Aorta (tissue), 5 donors: ENCODE data around the gene POLR3K. TPM values are rescaled to one million over a fixed set of nuclear protein-coding genes. Genes with fewer than 3 reads are reported as not detected.

Experiments used
- ATAC-seq: fragments of 200-7000 bp; cut with Tn5 transposase; one replicate; pipeline ENCODE4 v1.9.1; 2022; ENCODE audit warnings: moderate library complexity; ENCODE audit not compliant: low FRiP score
- DNase-seq, 2 donors: peaks; one replicate each; pipeline ENCODE4 v3.0.0-alpha.2; 2020
- H3K27ac ChIP-seq, 2 donors: one replicate each; pipeline ENCODE4 v1.5.1; 2013; ENCODE audit warnings: low read length in 2 of 2, mild to moderate bottlenecking in 2 of 2, moderate library complexity in 2 of 2, control low read depth in 1 of 2, inconsistent platforms in 1 of 2, low read depth in 1 of 2
- H3K27me3 ChIP-seq, 2 donors: one replicate each; pipeline ENCODE4 v1.6.1; 2013; ENCODE audit warnings: control low read depth in 1 of 2, low read length in 1 of 2, mild to moderate bottlenecking in 1 of 2, moderate library complexity in 1 of 2; ENCODE audit not compliant: insufficient read depth in 2 of 2, control insufficient read depth in 1 of 2
- H3K36me3 ChIP-seq, 2 donors: one replicate each; pipeline ENCODE4 v1.6.1; 2013; ENCODE audit warnings: control low read depth in 1 of 2, low read length in 1 of 2, mild to moderate bottlenecking in 1 of 2; ENCODE audit not compliant: insufficient read depth in 2 of 2, control insufficient read depth in 1 of 2
- H3K4me1 ChIP-seq, 2 donors: one replicate each; pipeline ENCODE4 v1.6.1; 2013; ENCODE audit warnings: low read length in 2 of 2, control low read depth in 1 of 2, mild to moderate bottlenecking in 1 of 2, moderate library complexity in 1 of 2; ENCODE audit not compliant: insufficient read depth in 2 of 2, control insufficient read depth in 1 of 2
- H3K4me3 ChIP-seq, 2 donors: one replicate each; pipeline ENCODE4 v1.5.1; 2013; ENCODE audit warnings: low read length in 2 of 2, control low read depth in 1 of 2, mild to moderate bottlenecking in 1 of 2
- H3K9me3 ChIP-seq: one replicate; pipeline ENCODE4 v1.6.1; 2013; ENCODE audit warnings: mild to moderate bottlenecking, low read length; ENCODE audit not compliant: control insufficient read depth
- WGBS, 2 donors: extraction: QIAGEN DNeasy Blood & Tissue Kit; methylation state at CpG; one replicate each; pipeline ENCODE4 v1.1.7; 2013; 5-methylcytosine and 5-hydroxymethylcytosine counted together
- intact Hi-C, 2 donors: fragments of 100-400 bp; cut with DNase I; formaldehyde crosslinking; loops; one replicate each; pipeline versions ENCODE4 v1.14.2 to v1.15.0; 2022
- polyA plus RNA-seq, 2 donors: library from polyadenylated mRNA; stranded (reverse); fragments of 200-250 nt; gene quantifications; one replicate each; pipeline ENCODE4 v1.2.3, GENCODE V29; 2013
- total RNA-seq, 2 donors: library from RNA; stranded (reverse); fragmentation: NEBNext Ultra II Directional; extraction: Animal tissue kit (Norgen Biotek cat#: 25700); gene quantifications; one replicate each; pipeline ENCODE4 v1.2.1, GENCODE V29; 2021
- donor health status: healthy with polysubstance abuse.
- donor health status: Bipolar disorder and iron deficiency.
- donor health status: DM: no; HTN: no; CAD: no.
- donor health status: DM: no; HTN: no; CAD: no.
- donor health status: DM: yes; HTN: yes; CAD: no.

POLR3K gene
- total and polyA plus RNA-seq, 4 donors, result 6.0 to 10.9 (median 7.3) TPM

DNA sequence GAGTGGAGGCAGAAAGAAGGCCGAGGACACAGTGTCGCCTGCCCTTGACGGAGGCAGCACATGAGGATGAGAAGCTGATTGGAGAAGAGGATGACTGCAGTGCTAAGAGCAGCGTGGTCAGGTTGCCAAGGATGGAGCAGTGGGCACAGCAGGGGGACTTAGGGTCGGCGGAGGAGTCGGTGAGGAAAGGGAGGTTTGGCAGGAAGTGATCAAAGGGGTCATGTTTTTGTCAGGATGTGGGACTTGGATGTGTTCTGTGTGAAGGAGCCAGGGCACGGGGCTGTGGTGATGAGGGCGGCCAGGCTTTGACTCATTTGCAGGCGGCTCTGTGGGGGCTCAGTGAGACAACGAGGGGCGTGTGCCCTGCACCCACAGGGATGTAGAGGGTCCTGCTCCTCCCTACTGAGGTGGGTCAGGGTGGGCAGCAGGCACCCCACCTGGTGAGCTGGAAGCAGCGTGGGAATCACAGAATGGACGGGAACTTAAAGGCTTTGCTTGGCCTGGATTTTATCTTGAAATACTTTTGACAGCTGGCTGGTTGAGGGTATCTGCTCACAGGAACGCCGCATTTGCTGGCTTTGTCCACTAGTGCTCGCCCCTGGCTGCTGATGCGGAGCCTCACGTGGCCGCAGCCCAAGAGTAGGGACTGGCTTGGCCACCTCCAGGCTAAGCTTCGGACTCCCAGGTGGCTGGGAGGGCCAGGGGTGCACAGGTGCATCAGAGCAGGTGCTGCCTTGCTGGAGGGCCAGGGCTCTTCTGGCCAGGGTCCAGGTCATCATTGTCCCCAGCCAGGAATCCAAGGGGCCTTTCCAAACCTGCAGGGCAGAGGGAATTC is 30.6 kb upstream of the POLR3K start:
- Histone ChIP-seq H3K27me3 (no peaks in the 10 kb centered on the region), H3K4me1 (no peaks in the 10 kb centered on the region), H3K36me3 (peaks cover 0 to 4% of the 10 kb centered on the region in 2 donors), H3K9me3 (no peaks in the 10 kb centered on the region), H3K27ac (peak overlapping the region; percentile 10 to 68), H3K4me3 (no peak overlapping the region)
- intact Hi-C loops, result no loop called here
- DNase-seq (no peak), ATAC-seq (peak; percentile 49)
- WGBS, 2 donors, result 8 to 11% methylated on average over 21 of the region's 21 CpGs

DNA sequence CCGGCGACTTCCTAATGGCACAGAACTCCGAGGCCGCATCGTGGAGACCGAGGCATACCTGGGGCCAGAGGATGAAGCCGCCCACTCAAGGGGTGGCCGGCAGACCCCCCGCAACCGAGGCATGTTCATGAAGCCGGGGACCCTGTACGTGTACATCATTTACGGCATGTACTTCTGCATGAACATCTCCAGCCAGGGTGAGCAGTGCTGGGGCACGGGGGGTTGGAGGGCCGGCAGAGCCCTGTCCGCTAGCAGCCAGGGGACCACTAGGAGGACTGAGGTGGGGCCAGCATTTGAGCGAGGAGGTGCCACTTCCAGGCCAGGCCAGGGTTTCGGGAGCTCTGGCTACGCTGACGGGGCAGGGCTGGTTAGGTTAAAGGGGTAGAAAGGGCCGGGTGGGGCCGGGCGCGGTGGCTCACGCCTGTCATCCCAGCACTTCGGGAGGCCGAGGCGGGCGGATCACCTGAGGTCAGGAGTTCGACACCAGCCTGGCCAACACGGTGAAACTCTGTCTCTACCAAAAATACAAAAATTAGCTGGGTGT is 29.7 kb upstream of the POLR3K start:
- DNase-seq (no peak), ATAC-seq (no peak)
- no peaks in the 10 kb centered on the region for H3K4me1 ChIP-seq
- peak overlapping the region in 1 of 2 donors; percentile 4 for H3K27ac ChIP-seq
- no peaks in the 10 kb centered on the region for H3K27me3 ChIP-seq
- peaks cover 0 to 4% of the 10 kb centered on the region in 2 donors for H3K36me3 ChIP-seq
- intact Hi-C loops, result no loop called here
- WGBS, 2 donors, result 95% methylated on average over 30 to 31 of the region's 31 CpGs
- H3K4me3 ChIP-seq, result no peak overlapping the region
- no peaks in the 10 kb centered on the region for H3K9me3 ChIP-seq

DNA sequence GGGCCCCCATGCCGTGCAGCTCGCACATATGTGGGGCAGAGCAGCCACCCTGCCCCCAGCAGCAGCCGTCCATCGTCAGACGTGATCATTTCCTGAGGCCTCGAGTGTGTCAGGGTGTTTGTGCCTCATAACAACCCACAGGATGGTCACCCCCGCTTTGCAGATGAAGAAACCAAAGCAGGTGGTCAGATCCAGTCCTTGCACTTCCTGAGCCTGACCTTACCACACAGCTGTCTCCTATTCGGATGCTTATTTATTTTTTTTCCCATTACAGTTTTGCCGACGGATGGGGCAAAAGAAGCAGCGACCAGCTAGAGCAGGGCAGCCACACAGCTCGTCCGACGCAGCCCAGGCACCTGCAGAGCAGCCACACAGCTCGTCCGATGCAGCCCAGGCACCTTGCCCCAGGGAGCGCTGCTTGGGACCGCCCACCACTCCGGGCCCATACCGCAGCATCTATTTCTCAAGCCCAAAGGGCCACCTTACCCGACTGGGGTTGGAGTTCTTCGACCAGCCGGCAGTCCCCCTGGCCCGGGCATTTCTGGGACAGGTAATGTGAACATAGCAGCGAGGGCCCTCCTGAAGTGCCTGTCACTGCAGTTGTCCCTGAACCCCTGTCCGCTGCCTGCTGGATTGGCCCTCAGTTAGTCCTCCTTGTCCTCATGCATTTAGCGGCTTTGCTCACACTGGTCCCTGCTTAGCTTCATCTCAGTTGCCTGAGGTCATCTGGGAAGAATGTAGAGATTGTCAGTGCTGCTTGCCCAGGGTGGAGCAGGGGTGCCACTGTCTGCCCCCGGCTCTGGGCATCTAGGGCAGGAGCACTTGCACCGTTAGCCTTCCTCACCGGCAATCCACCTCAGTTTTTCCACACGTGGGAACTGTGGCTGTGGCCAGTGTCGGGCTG is 26.0 kb upstream of the POLR3K start:
- intact Hi-C loops, result no loop called here
- Histone ChIP-seq H3K4me3 (no peak overlapping the region), H3K36me3 (peaks cover 0 to 2% of the 10 kb centered on the region in 2 donors), H3K4me1 (peaks cover 0 to 3% of the 10 kb centered on the region in 2 donors), H3K27me3 (no peaks in the 10 kb centered on the region), H3K27ac (peak overlapping the region; percentile 67 to 72), H3K9me3 (no peaks in the 10 kb centered on the region)
- DNase-seq (no peak), ATAC-seq (no peak)
- 58 to 61% methylated on average over 32 of the region's 32 CpGs for WGBS, 2 donors

DNA sequence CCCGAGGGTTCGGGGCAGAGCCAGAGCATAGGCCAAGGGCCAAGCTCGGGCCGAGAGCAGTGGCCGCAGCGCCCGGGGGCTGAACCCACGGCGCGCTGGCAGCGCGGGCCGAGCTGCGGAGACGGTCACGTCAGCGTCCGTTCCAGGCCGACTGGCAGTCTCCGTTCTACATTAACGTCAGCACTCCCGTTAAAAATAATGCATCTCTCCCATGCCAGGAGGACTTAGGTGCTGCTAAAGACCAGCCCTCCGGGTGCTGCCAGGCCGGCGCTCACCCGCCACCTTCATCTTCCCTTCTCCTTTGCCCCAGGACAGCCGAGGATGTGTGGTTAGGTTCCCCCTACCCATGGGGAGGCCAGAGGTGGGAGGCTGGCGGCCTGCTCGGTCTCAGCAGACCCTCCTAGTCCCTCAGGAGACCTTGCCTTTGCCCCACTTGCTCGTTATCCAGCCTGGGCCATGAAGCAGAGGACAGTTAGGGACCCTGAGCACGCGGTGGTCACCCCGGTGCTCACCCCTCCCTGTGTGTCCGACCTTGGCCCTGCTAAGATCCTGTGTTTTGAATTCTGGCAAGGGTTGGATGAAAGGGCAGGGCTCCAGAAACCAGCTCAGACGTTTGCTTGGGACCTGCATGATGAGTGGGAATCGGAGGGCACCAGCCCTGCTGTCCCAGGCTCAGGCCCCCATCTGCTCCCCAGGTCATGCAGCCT is 25.2 kb upstream of the POLR3K start:
- no peak for DNase-seq
- peaks cover 0 to 2% of the 10 kb centered on the region in 2 donors for H3K36me3 ChIP-seq
- H3K4me1 ChIP-seq, result peaks cover 0 to 3% of the 10 kb centered on the region in 2 donors
- no peaks in the 10 kb centered on the region for H3K9me3 ChIP-seq
- peak overlapping the region; percentile 74 to 77 for H3K4me3 ChIP-seq
- H3K27ac ChIP-seq, result peak overlapping the region; percentile 72 to 76
- ATAC-seq, result peak; percentile 5
- intact Hi-C loops, result no loop called here
- 1% methylated on average over 35 to 36 of the region's 36 CpGs for WGBS, 2 donors
- no peaks in the 10 kb centered on the region for H3K27me3 ChIP-seq

DNA sequence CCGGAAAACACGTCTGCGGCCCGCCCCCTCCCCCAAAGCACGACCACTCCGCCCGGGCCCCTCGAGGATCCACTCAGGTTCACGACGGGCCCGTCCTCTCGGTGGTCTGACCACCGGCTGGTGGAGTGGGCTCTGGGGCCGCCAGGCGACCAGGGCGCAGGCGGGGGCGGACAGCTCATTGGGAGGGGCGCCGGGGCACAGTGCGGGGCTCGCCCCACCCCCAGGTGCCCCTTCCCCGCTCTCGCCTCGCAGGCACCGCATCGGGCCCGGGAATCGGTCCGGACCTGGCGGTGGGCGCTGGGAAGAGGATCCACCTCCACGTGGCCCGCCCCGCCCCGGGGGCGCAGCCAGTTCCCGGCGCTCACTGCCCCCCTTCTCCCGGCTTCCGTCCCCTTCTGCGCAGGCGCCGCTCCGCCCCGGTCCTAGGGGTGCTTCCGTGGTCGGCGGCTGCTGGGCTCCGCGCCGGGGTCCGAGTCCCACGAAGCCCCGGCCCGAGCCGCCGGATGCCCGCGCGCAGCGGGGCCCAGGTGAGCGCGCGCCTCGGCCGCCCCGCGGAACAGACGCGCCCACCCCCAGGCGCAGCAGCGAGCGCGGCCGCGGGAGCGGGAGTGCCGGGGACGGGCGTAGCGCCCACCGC is 24.5 kb upstream of the POLR3K start, which contains the start of gene MPG:
Gene MPG (plus strand): TSS at position 419 of the 637 bp plus-strand sequence. CDS start 85 bp downstream, at position 504.
- intact Hi-C loops, result no loop called here

DNA sequence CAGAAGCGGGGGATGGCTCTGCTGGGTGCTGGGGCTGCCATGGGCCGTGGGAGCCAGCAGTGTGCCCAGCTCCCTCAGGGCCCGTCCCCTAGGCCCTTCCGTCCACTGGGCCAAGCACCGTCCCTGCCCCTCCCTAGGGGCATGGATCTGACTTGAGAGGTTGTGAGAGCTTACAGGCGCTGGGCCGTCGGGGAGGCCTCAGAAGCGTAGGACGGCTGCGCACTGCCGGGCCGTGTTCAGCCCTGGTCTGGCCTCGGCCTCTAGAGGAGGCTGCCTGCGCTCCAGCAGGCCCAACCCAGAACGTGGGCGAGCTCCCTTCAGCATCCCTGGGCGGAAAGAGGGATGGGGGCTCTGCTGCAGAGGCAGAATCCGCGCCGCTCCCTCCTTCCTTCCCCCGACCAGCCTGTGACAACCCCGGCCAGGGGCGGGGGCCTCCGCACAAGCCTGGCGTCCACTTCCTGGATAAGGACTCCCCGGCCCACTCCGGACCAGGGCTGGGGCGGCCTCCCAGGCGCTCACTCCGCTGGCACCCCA is 23.9 kb upstream of the POLR3K start:
- DNase-seq, result peak; percentile 78 to 86
- 4 to 5% methylated on average over 21 to 31 of the region's 31 CpGs for WGBS, 2 donors
- intact Hi-C loops, result no loop called here
- Histone ChIP-seq H3K27ac (peak overlapping the region; percentile 72 to 76), H3K4me1 (peaks cover 0 to 3% of the 10 kb centered on the region in 2 donors), H3K27me3 (no peaks in the 10 kb centered on the region), H3K36me3 (peaks cover 0 to 2% of the 10 kb centered on the region in 2 donors), H3K9me3 (no peaks in the 10 kb centered on the region), H3K4me3 (peak overlapping the region; percentile 74 to 77)
- peak; percentile 63 for ATAC-seq

More for the DNA sequence above, 24.5 kb upstream of the POLR3K start, which contains the start of gene MPG:
- peak; percentile 81 for ATAC-seq
- peak within 1 kb of the TSS; percentile 72 to 76 for H3K27ac ChIP-seq
- peak within 1 kb of the TSS; percentile 74 to 77 for H3K4me3 ChIP-seq
- no peaks in the 10 kb centered on the region for H3K9me3 ChIP-seq
- H3K4me1 ChIP-seq, result peaks cover 0 to 3% of the 10 kb centered on the region in 2 donors
- peaks cover 0 to 2% of the 10 kb centered on the region in 2 donors for H3K36me3 ChIP-seq
- WGBS, 2 donors, result 0 to 1% methylated on average over 41 to 83 of the region's 83 CpGs
- H3K27me3 ChIP-seq, result no peaks in the 10 kb centered on the region
- peak; percentile 92 to 96 for DNase-seq

DNA sequence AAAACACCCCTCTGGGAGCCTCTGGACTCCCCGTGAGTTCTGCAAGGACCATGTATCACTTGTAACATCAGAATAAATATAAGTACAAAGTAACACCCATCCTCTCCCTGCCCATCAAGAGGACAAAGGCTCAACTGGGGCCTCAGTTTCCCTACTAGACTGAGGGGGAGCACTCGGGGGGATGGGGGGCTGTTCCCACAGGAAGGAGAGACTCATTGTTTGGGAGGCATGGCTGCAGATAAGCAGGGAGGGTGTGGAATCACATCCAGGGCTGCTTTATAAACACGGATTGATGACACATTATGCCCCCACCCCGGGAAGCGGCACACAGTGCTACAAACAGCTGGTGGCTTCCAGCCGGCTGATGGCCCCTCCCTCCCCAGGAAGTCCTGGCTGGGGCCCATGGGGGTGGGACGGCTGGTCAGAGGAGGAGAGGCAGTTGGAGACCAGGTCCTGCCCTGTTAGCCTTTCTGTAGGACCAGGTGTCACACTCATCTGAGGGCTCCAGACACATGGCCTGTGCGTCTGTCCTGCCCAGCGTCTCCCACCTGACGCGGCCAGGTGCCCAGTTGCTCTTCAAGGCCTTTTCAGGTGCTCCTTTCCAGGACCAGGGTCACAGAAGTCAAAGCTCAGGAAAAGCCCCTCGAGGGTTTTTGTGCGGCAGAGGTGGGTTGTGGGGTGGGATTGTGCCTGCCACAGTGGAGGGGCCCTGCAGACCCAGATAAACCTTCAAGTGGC is 23.3 kb upstream of the POLR3K start:
- WGBS, 2 donors, result 25 to 31% methylated on average over 13 of the region's 13 CpGs
- intact Hi-C loops, result no loop called here
- peaks cover 0 to 2% of the 10 kb centered on the region in 2 donors for H3K36me3 ChIP-seq
- no peak overlapping the region for H3K4me3 ChIP-seq
- H3K27ac ChIP-seq, result peak overlapping the region; percentile 72 to 76
- DNase-seq (peak; percentile 90 to 94), ATAC-seq (peak; percentile 62)
- H3K4me1 ChIP-seq, result peaks cover 0 to 3% of the 10 kb centered on the region in 2 donors
- no peaks in the 10 kb centered on the region for H3K27me3 ChIP-seq
- H3K9me3 ChIP-seq, result no peaks in the 10 kb centered on the region
